ENCODE results near the gene DNAJB7. TPM values are rescaled to one million over a fixed set of nuclear protein-coding genes. Genes with fewer than 3 reads are reported as not detected.
A peak's percentile ranks its signal among the peaks of the same experiment; 100 is the strongest.
"Not testable (repeated sequence)": the region's sequence is repeated elsewhere in the genome, so short reads cannot be mapped to it uniquely, and the experiment has no call there.

The DNAJB7 gene
- total and polyA plus RNA-seq, 4 donors, result 0.15 TPM; not detected in 3

DNA sequence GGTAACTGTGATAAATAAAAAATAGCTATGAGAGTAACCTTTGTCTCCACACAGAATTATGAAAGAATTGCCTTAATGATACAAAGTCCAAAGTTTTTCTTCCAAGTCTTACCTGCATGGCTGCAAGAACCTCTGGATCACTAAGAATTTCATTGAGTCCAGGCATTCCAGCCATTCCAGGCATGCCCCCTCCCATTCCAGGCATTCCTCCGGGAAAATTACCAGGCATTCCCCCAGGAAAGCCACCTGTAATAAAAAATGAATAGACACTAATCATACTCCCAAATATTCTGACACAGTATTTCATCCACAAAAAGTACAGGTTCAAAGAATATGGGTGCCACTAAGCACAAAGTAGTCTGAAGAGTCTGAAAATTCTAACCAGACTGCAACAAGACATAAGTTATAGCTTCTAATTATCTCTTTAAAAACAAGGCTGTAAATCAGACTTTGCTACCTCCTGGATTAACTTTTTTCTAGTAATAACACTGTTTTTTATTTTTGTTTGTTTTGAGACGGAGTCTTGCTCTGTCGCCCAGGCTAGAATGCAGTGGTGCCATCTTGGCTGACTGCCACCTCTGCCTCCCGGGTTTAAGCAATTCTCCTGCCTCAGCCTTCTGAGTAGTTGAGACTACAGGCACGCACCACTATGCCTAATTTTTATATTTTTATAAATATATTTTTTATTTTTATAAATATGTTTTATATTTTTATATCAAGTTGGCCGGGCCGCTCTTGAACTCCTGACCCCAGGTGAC, 34.8 kb downstream of the DNAJB7 start:
- 49% methylated on average over 7 of the region's 7 CpGs for WGBS
- Histone ChIP-seq H3K9ac (ENCODE audit: low read depth in 1 of 2, low read length in 2 of 2) (peak overlapping the region in 1 of 2 donors; percentile 22), H3K27ac (ENCODE audit: low read depth in 1 of 2, low read length in 2 of 2) (peak overlapping the region; percentile 81 to 86), H3K9me3 (ENCODE audit: control insufficient read depth in 4 of 4, low read length in 3 of 4) (no peaks in the 10 kb centered on the region), H3K36me3 (ENCODE audit: control insufficient read depth in 4 of 4, insufficient read depth in 3 of 4, low read depth in 1 of 4, low read length in 3 of 4) (peaks cover 0 to 39% (median 31%) of the 10 kb centered on the region in 4 donors), H3K4me1 (ENCODE audit: control insufficient read depth in 4 of 4, insufficient read depth in 4 of 4, low read length in 3 of 4) (peaks cover 4 to 20% (median 13%) of the 10 kb centered on the region in 4 donors), H3K4me3 (ENCODE audit: low read depth in 1 of 3, low read length in 3 of 3) (no peak overlapping the region), H3K27me3 (ENCODE audit: control insufficient read depth in 4 of 4, insufficient read depth in 4 of 4, low read length in 3 of 4) (no peaks in the 10 kb centered on the region)
- TF ChIP-seq EGR1 (IDR thresholded peaks at IDR 0.05; ENCODE audit: low read depth in 2 of 2), result no peak
- peak; percentile 38 for TF ChIP-seq SP1 (IDR thresholded peaks at IDR 0.05)
- peak; percentile 76 to 84 for TF ChIP-seq HNF4A (conservative IDR thresholded peaks at IDR 0.05)
- TF ChIP-seq HNF4G (IDR thresholded peaks at IDR 0.05), result peak; percentile 62
- no peak for TF ChIP-seq YY1 (IDR thresholded peaks at IDR 0.05)
- peak in 1 of 2 donors; percentile 26 for TF ChIP-seq RXRA (IDR thresholded peaks at IDR 0.05)
- no peak for DNase-seq (ENCODE audit: low spot score)

DNA sequence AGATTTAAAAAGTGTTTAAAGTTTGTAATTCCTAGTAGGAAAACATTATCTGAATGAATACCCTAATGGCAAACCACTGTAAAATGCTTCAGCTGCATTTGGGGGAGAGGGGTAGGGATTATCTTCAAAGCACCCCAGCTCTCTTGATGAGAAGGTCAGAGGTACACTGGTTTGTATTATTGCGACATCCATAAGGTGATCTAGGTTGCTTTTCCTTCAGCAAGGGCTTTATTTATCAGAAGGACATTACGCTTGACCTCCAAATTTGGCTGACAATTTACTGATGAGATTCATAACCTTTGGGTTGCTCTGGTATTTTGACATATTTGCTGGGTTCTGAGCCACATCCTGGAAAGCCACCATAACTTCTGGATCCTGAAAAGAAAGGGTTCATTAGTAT, 35.6 kb downstream of the DNAJB7 start:
- peaks cover 1 to 16% (median 10%) of the 10 kb centered on the region in 4 donors for H3K4me1 ChIP-seq (ENCODE audit: control insufficient read depth in 4 of 4, insufficient read depth in 4 of 4, low read length in 3 of 4)
- DNase-seq (ENCODE audit: low spot score); H3K27me3 ChIP-seq (ENCODE audit: control insufficient read depth in 4 of 4, insufficient read depth in 4 of 4, low read length in 3 of 4); H3K4me3 ChIP-seq (ENCODE audit: low read depth in 1 of 3, low read length in 3 of 3); H3K9me3 ChIP-seq (ENCODE audit: control insufficient read depth in 4 of 4, low read length in 3 of 4): not testable (repeated sequence)
- 22% methylated on average over 2 of the region's 2 CpGs for WGBS
- peak overlapping the region in 1 of 2 donors; percentile 45 for H3K9ac ChIP-seq (ENCODE audit: low read depth in 1 of 2, low read length in 2 of 2)
- H3K36me3 ChIP-seq (ENCODE audit: control insufficient read depth in 4 of 4, insufficient read depth in 3 of 4, low read depth in 1 of 4, low read length in 3 of 4), result peaks cover 0 to 36% (median 28%) of the 10 kb centered on the region in 4 donors
- peak overlapping the region; percentile 81 to 86 for H3K27ac ChIP-seq (ENCODE audit: low read depth in 1 of 2, low read length in 2 of 2)

DNA sequence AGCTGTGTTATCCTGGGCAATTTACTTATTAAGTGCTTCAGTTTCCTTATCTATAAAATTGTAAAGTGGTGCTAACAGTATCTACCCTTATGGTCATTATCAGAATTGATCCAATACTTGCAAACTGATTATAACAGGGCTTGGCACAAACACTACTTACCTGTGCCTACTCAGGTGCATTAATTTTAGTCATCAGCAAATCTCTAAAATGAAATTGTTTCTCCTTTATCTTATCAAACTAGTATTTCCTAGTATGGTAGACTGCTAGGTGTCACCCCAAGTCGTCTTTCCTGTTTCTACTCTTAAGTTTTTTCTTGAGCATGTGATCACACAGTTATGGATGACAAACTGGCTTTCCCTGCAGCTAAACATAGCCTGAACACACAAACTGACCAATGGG, 38.5 kb downstream of the DNAJB7 start:
- DNase-seq (ENCODE audit: low spot score), result no peak
- TF ChIP-seq RXRA (IDR thresholded peaks at IDR 0.05), result no peak
- TF ChIP-seq, protein P1, sequence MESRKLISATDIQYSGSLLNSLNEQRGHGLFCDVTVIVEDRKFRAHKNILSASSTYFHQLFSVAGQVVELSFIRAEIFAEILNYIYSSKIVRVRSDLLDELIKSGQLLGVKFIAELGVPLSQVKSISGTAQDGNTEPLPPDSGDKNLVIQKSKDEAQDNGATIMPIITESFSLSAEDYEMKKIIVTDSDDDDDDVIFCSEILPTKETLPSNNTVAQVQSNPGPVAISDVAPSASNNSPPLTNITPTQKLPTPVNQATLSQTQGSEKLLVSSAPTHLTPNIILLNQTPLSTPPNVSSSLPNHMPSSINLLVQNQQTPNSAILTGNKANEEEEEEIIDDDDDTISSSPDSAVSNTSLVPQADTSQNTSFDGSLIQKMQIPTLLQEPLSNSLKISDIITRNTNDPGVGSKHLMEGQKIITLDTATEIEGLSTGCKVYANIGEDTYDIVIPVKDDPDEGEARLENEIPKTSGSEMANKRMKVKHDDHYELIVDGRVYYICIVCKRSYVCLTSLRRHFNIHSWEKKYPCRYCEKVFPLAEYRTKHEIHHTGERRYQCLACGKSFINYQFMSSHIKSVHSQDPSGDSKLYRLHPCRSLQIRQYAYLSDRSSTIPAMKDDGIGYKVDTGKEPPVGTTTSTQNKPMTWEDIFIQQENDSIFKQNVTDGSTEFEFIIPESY (IDR thresholded peaks at IDR 0.05), result no peak
- no peak for TF ChIP-seq RAD21 (IDR thresholded peaks at IDR 0.05)
- TF ChIP-seq TAF1 (conservative IDR thresholded peaks at IDR 0.05), result no peak
- no peak for TF ChIP-seq GABPA (IDR thresholded peaks at IDR 0.05 in 1 of 2, conservative IDR thresholded peaks at IDR 0.05 in 1 of 2)
- no peak for TF ChIP-seq NR2F2 (IDR thresholded peaks at IDR 0.05)
- TF ChIP-seq, protein P2, sequence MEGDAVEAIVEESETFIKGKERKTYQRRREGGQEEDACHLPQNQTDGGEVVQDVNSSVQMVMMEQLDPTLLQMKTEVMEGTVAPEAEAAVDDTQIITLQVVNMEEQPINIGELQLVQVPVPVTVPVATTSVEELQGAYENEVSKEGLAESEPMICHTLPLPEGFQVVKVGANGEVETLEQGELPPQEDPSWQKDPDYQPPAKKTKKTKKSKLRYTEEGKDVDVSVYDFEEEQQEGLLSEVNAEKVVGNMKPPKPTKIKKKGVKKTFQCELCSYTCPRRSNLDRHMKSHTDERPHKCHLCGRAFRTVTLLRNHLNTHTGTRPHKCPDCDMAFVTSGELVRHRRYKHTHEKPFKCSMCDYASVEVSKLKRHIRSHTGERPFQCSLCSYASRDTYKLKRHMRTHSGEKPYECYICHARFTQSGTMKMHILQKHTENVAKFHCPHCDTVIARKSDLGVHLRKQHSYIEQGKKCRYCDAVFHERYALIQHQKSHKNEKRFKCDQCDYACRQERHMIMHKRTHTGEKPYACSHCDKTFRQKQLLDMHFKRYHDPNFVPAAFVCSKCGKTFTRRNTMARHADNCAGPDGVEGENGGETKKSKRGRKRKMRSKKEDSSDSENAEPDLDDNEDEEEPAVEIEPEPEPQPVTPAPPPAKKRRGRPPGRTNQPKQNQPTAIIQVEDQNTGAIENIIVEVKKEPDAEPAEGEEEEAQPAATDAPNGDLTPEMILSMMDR (IDR thresholded peaks at IDR 0.05; ENCODE audit: low read depth, low read length, missing input control), result no peak
- no peak for TF ChIP-seq HNF4G (IDR thresholded peaks at IDR 0.05)
- no peak for TF ChIP-seq SP1 (IDR thresholded peaks at IDR 0.05)
- TF ChIP-seq FOXA1 (IDR thresholded peaks at IDR 0.05), result no peak
- TF ChIP-seq YY1 (IDR thresholded peaks at IDR 0.05), result no peak
- no peak for TF ChIP-seq FOXA2 (IDR thresholded peaks at IDR 0.05)
- no peak overlapping the region for H3K27ac ChIP-seq (ENCODE audit: low read depth in 1 of 2, low read length in 2 of 2)
- WGBS, result 83% methylated on average over 1 of the region's 1 CpG
- H3K4me1 ChIP-seq (ENCODE audit: control insufficient read depth in 4 of 4, insufficient read depth in 4 of 4, low read length in 3 of 4), result peaks cover 4 to 32% (median 17%) of the 10 kb centered on the region in 4 donors
- H3K36me3 ChIP-seq (ENCODE audit: control insufficient read depth in 4 of 4, insufficient read depth in 3 of 4, low read depth in 1 of 4, low read length in 3 of 4), result peaks cover 0 to 12% (median 7%) of the 10 kb centered on the region in 4 donors
- H3K4me3 ChIP-seq (ENCODE audit: low read depth in 1 of 3, low read length in 3 of 3), result no peak overlapping the region
- no peaks in the 10 kb centered on the region for H3K27me3 ChIP-seq (ENCODE audit: control insufficient read depth in 4 of 4, insufficient read depth in 4 of 4, low read length in 3 of 4)
- no peak overlapping the region for H3K9ac ChIP-seq (ENCODE audit: low read depth in 1 of 2, low read length in 2 of 2)
- H3K9me3 ChIP-seq (ENCODE audit: control insufficient read depth in 4 of 4, low read length in 3 of 4), result no peaks in the 10 kb centered on the region

All from liver (tissue), 9 donors.